ENCODE data around the gene POLRMT.
A peak's percentile ranks its signal among the peaks of the same experiment; 100 is the strongest.
"Not testable (repeated sequence)": the region's sequence is repeated elsewhere in the genome, so short reads cannot be mapped to it uniquely, and the experiment has no call there.

The POLRMT gene

GRCh38 chr19:609004-609346 is 24.4 kb downstream of the POLRMT start:
- no peak for DNase-seq

- no peak for DNase-seq
Measured at GRCh38 chr19:608155-609003, 25.0 kb downstream of the POLRMT start.

- no peak for DNase-seq
Measured at GRCh38 chr19:607301-608154, 25.8 kb downstream of the POLRMT start.

- DNase-seq, result not testable (repeated sequence)
Measured at GRCh38 chr19:605061-605971, 28.0 kb downstream of the POLRMT start.

- peak; percentile 72 for DNase-seq
Measured at GRCh38 chr19:604355-604754, 29.0 kb downstream of the POLRMT start.

GRCh38 chr19:603779-604178 is 29.6 kb downstream of the POLRMT start:
- DNase-seq, result peak; percentile 75

- not testable (repeated sequence) for DNase-seq
Measured at GRCh38 chr19:603302-603639, 30.1 kb downstream of the POLRMT start.

- no peak for DNase-seq
Measured at GRCh38 chr19:602391-603301, 30.7 kb downstream of the POLRMT start.

GRCh38 chr19:601790-602189 is 31.5 kb downstream of the POLRMT start:
- DNase-seq, result no peak

GRCh38 chr19:601310-601709 is 32.0 kb downstream of the POLRMT start:
- DNase-seq, result no peak

GRCh38 chr19:597406-598315 is 35.7 kb downstream of the POLRMT start:
- DNase-seq, result no peak

GRCh38 chr19:596263-596655 is 37.1 kb downstream of the POLRMT start:
- DNase-seq, result no peak

- DNase-seq, result no peak
Measured at GRCh38 chr19:595326-596262, 37.7 kb downstream of the POLRMT start.

- no peak for DNase-seq
Measured at GRCh38 chr19:594265-594870, 39.0 kb downstream of the POLRMT start.

GRCh38 chr19:593505-593904 is 39.8 kb downstream of the POLRMT start:
- no peak for DNase-seq

- DNase-seq, result no peak
Measured at GRCh38 chr19:593055-593454, 40.3 kb downstream of the POLRMT start.

GRCh38 chr19:592101-592500 is 41.2 kb downstream of the POLRMT start:
- DNase-seq, result no peak

- DNase-seq, result no peak
Measured at GRCh38 chr19:591099-591958, 42.0 kb downstream of the POLRMT start.

All from activated effector memory CD4-positive, alpha-beta T cell treated with anti-CD3 and anti-CD28 coated beads, Interleukin-2, amount 50 U/mL, for 16 hours (primary cell).